ENCODE results near the gene SPDYE4.
"Not testable (repeated sequence)": the region's sequence is repeated elsewhere in the genome, so short reads cannot be mapped to it uniquely, and the experiment has no call there.

The SPDYE4 gene

GRCh38 chr17:8758137-8758596 lies at the start of gene SPDYE4:
TSS of gene SPDYE4 (minus strand) at chr17:8758546. CDS start at chr17:8758382, 164 bp downstream.
- Histone ChIP-seq H3K36me3 (ENCODE audit: control insufficient read depth in 1 of 2, insufficient read depth in 2 of 2, low read length in 2 of 2) (no peaks in the 10 kb centered on the region), H3K27ac (ENCODE audit: low read length) (no peak within 1 kb of the TSS), H3K4me3 (ENCODE audit: low read depth in 1 of 2, low read length in 2 of 2) (no peak within 1 kb of the TSS), H3K9me3 (ENCODE audit: control insufficient read depth in 1 of 2, low read length in 2 of 2) (no peaks in the 10 kb centered on the region), H3K4me1 (ENCODE audit: control insufficient read depth in 1 of 2, insufficient read depth in 2 of 2, low read length in 2 of 2) (no peaks in the 10 kb centered on the region), H3K27me3 (ENCODE audit: low read depth, low read length) (no peaks in the 10 kb centered on the region)

GRCh38 chr17:8806926-8807550 lies 48.7 kb upstream of the SPDYE4 start:
- Histone ChIP-seq H3K27ac (ENCODE audit: low read length) (no peak overlapping the region), H3K27me3 (ENCODE audit: low read depth, low read length) (no peaks in the 10 kb centered on the region), H3K4me3 (ENCODE audit: low read depth in 1 of 2, low read length in 2 of 2) (no peak overlapping the region), H3K9me3 (ENCODE audit: control insufficient read depth in 1 of 2, low read length in 2 of 2) (peaks cover 0 to 21% of the 10 kb centered on the region in 2 donors), H3K36me3 (ENCODE audit: control insufficient read depth in 1 of 2, insufficient read depth in 2 of 2, low read length in 2 of 2) (no peaks in the 10 kb centered on the region), H3K4me1 (ENCODE audit: control insufficient read depth in 1 of 2, insufficient read depth in 2 of 2, low read length in 2 of 2) (no peaks in the 10 kb centered on the region)

- H3K4me1 ChIP-seq (ENCODE audit: control insufficient read depth in 1 of 2, insufficient read depth in 2 of 2, low read length in 2 of 2): no peaks in the 10 kb centered on the region
- H3K27me3 ChIP-seq (ENCODE audit: low read depth, low read length): no peaks in the 10 kb centered on the region
- H3K9me3 ChIP-seq (ENCODE audit: control insufficient read depth in 1 of 2, low read length in 2 of 2): peaks cover 0 to 21% of the 10 kb centered on the region in 2 donors
- no peak overlapping the region for H3K27ac ChIP-seq (ENCODE audit: low read length)
- no peaks in the 10 kb centered on the region for H3K36me3 ChIP-seq (ENCODE audit: control insufficient read depth in 1 of 2, insufficient read depth in 2 of 2, low read length in 2 of 2)
- H3K4me3 ChIP-seq (ENCODE audit: low read depth in 1 of 2, low read length in 2 of 2): no peak overlapping the region
Observed at GRCh38 chr17:8806253-8806925, 48.0 kb upstream of the SPDYE4 start.

GRCh38 chr17:8805396-8805795 lies 47.0 kb upstream of the SPDYE4 start:
- H3K9me3 ChIP-seq (ENCODE audit: control insufficient read depth in 1 of 2, low read length in 2 of 2): peaks cover 0 to 16% of the 10 kb centered on the region in 2 donors
- H3K4me3 ChIP-seq (ENCODE audit: low read depth in 1 of 2, low read length in 2 of 2); H3K36me3 ChIP-seq (ENCODE audit: control insufficient read depth in 1 of 2, insufficient read depth in 2 of 2, low read length in 2 of 2); H3K27me3 ChIP-seq (ENCODE audit: low read depth, low read length); H3K27ac ChIP-seq (ENCODE audit: low read length); H3K4me1 ChIP-seq (ENCODE audit: control insufficient read depth in 1 of 2, insufficient read depth in 2 of 2, low read length in 2 of 2): not testable (repeated sequence)

- peaks cover 0 to 7% of the 10 kb centered on the region in 2 donors for H3K9me3 ChIP-seq (ENCODE audit: control insufficient read depth in 1 of 2, low read length in 2 of 2)
- H3K27ac ChIP-seq (ENCODE audit: low read length): no peak overlapping the region
- H3K36me3 ChIP-seq (ENCODE audit: control insufficient read depth in 1 of 2, insufficient read depth in 2 of 2, low read length in 2 of 2): no peaks in the 10 kb centered on the region
- H3K4me1 ChIP-seq (ENCODE audit: control insufficient read depth in 1 of 2, insufficient read depth in 2 of 2, low read length in 2 of 2): peaks cover 0 to 5% of the 10 kb centered on the region in 2 donors
- H3K27me3 ChIP-seq (ENCODE audit: low read depth, low read length): no peaks in the 10 kb centered on the region
- H3K4me3 ChIP-seq (ENCODE audit: low read depth in 1 of 2, low read length in 2 of 2): no peak overlapping the region
Observed at GRCh38 chr17:8803531-8804420, 45.4 kb upstream of the SPDYE4 start.

GRCh38 chr17:8801135-8801840 lies 42.9 kb upstream of the SPDYE4 start:
- Histone ChIP-seq H3K27me3 (ENCODE audit: low read depth, low read length) (no peaks in the 10 kb centered on the region), H3K36me3 (ENCODE audit: control insufficient read depth in 1 of 2, insufficient read depth in 2 of 2, low read length in 2 of 2) (no peaks in the 10 kb centered on the region), H3K4me3 (ENCODE audit: low read depth in 1 of 2, low read length in 2 of 2) (no peak overlapping the region), H3K27ac (ENCODE audit: low read length) (no peak overlapping the region), H3K9me3 (ENCODE audit: control insufficient read depth in 1 of 2, low read length in 2 of 2) (no peaks in the 10 kb centered on the region), H3K4me1 (ENCODE audit: control insufficient read depth in 1 of 2, insufficient read depth in 2 of 2, low read length in 2 of 2) (peaks cover 0 to 5% of the 10 kb centered on the region in 2 donors)

GRCh38 chr17:8800656-8801055 lies 42.3 kb upstream of the SPDYE4 start:
- no peak overlapping the region for H3K4me3 ChIP-seq (ENCODE audit: low read depth in 1 of 2, low read length in 2 of 2)
- no peak overlapping the region for H3K27ac ChIP-seq (ENCODE audit: low read length)
- H3K27me3 ChIP-seq (ENCODE audit: low read depth, low read length): no peaks in the 10 kb centered on the region
- no peaks in the 10 kb centered on the region for H3K36me3 ChIP-seq (ENCODE audit: control insufficient read depth in 1 of 2, insufficient read depth in 2 of 2, low read length in 2 of 2)
- H3K9me3 ChIP-seq (ENCODE audit: control insufficient read depth in 1 of 2, low read length in 2 of 2): no peaks in the 10 kb centered on the region
- H3K4me1 ChIP-seq (ENCODE audit: control insufficient read depth in 1 of 2, insufficient read depth in 2 of 2, low read length in 2 of 2): peaks cover 0 to 5% of the 10 kb centered on the region in 2 donors

GRCh38 chr17:8799570-8800212 lies 41.3 kb upstream of the SPDYE4 start:
- H3K4me1 ChIP-seq (ENCODE audit: control insufficient read depth in 1 of 2, insufficient read depth in 2 of 2, low read length in 2 of 2): peaks cover 0 to 5% of the 10 kb centered on the region in 2 donors
- peak overlapping the region in 1 of 2 donors; percentile 30 for H3K4me3 ChIP-seq (ENCODE audit: low read depth in 1 of 2, low read length in 2 of 2)
- no peaks in the 10 kb centered on the region for H3K9me3 ChIP-seq (ENCODE audit: control insufficient read depth in 1 of 2, low read length in 2 of 2)
- no peak overlapping the region for H3K27ac ChIP-seq (ENCODE audit: low read length)
- H3K36me3 ChIP-seq (ENCODE audit: control insufficient read depth in 1 of 2, insufficient read depth in 2 of 2, low read length in 2 of 2): no peaks in the 10 kb centered on the region
- no peaks in the 10 kb centered on the region for H3K27me3 ChIP-seq (ENCODE audit: low read depth, low read length)

- H3K4me3 ChIP-seq (ENCODE audit: low read depth in 1 of 2, low read length in 2 of 2): peak within 1 kb of the TSS in 1 of 2 donors; percentile 30
- no peak within 1 kb of the TSS for H3K27ac ChIP-seq (ENCODE audit: low read length)
- peaks cover 0 to 5% of the 10 kb centered on the region in 2 donors for H3K4me1 ChIP-seq (ENCODE audit: control insufficient read depth in 1 of 2, insufficient read depth in 2 of 2, low read length in 2 of 2)
- H3K36me3 ChIP-seq (ENCODE audit: control insufficient read depth in 1 of 2, insufficient read depth in 2 of 2, low read length in 2 of 2): no peaks in the 10 kb centered on the region
- H3K9me3 ChIP-seq (ENCODE audit: control insufficient read depth in 1 of 2, low read length in 2 of 2): no peaks in the 10 kb centered on the region
- H3K27me3 ChIP-seq (ENCODE audit: low read depth, low read length): no peaks in the 10 kb centered on the region
Observed at GRCh38 chr17:8798846-8799569, 40.7 kb upstream of the SPDYE4 start, which contains the start of gene MFSD6L. TSS of gene MFSD6L (minus strand) at chr17:8799365. CDS start at chr17:8799120, 245 bp downstream.
